Measurements from ENCODE around the gene PDGFB.

Gene PDGFB

DNA sequence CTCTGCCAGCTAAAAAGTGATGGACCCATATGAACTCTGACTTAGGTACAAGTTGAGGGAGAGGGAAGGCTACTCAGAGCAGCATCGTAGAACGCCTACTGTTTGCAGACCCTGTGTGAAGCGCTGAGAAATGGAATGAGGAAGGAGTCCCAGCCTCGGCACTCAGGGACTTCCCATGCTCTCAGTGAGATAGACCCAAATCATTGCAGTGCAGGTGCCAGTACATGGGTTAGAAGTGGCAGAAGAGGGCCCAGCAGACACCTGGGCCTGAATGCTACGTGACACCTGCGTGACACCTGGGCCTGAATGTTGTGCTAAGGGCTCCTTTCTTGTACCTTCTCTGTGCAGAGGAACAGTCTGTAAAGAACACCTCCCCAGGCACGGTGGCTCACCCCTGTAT is 2.6 kb upstream of the PDGFB start:
- DNase-seq (ENCODE audit: low read depth in 1 of 2, low spot score in 1 of 2) = no peak
- TF ChIP-seq SPI1 (IDR thresholded peaks at IDR 0.05; ENCODE audit: borderline replicate concordance, low read depth) (no peak), POLR2AphosphoS5 (IDR thresholded peaks at IDR 0.05; ENCODE audit: low read depth) (no peak), GABPA (IDR thresholded peaks at IDR 0.05; ENCODE audit: low read depth) (no peak)
- TF ChIP-seq, protein P1, sequence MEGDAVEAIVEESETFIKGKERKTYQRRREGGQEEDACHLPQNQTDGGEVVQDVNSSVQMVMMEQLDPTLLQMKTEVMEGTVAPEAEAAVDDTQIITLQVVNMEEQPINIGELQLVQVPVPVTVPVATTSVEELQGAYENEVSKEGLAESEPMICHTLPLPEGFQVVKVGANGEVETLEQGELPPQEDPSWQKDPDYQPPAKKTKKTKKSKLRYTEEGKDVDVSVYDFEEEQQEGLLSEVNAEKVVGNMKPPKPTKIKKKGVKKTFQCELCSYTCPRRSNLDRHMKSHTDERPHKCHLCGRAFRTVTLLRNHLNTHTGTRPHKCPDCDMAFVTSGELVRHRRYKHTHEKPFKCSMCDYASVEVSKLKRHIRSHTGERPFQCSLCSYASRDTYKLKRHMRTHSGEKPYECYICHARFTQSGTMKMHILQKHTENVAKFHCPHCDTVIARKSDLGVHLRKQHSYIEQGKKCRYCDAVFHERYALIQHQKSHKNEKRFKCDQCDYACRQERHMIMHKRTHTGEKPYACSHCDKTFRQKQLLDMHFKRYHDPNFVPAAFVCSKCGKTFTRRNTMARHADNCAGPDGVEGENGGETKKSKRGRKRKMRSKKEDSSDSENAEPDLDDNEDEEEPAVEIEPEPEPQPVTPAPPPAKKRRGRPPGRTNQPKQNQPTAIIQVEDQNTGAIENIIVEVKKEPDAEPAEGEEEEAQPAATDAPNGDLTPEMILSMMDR (IDR thresholded peaks at IDR 0.05; ENCODE audit: insufficient read depth, low read length) = no peak
- TF ChIP-seq, protein P2, sequence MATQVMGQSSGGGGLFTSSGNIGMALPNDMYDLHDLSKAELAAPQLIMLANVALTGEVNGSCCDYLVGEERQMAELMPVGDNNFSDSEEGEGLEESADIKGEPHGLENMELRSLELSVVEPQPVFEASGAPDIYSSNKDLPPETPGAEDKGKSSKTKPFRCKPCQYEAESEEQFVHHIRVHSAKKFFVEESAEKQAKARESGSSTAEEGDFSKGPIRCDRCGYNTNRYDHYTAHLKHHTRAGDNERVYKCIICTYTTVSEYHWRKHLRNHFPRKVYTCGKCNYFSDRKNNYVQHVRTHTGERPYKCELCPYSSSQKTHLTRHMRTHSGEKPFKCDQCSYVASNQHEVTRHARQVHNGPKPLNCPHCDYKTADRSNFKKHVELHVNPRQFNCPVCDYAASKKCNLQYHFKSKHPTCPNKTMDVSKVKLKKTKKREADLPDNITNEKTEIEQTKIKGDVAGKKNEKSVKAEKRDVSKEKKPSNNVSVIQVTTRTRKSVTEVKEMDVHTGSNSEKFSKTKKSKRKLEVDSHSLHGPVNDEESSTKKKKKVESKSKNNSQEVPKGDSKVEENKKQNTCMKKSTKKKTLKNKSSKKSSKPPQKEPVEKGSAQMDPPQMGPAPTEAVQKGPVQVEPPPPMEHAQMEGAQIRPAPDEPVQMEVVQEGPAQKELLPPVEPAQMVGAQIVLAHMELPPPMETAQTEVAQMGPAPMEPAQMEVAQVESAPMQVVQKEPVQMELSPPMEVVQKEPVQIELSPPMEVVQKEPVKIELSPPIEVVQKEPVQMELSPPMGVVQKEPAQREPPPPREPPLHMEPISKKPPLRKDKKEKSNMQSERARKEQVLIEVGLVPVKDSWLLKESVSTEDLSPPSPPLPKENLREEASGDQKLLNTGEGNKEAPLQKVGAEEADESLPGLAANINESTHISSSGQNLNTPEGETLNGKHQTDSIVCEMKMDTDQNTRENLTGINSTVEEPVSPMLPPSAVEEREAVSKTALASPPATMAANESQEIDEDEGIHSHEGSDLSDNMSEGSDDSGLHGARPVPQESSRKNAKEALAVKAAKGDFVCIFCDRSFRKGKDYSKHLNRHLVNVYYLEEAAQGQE (IDR thresholded peaks at IDR 0.05; ENCODE audit: insufficient replicate concordance, low read depth) = no peak
- no peak overlapping the region for H3K4me3 ChIP-seq (replicated peaks; ENCODE audit: insufficient read depth, low read length)
- H3K27me3 ChIP-seq (ENCODE audit: insufficient read depth, poor library complexity, severe bottlenecking) = peaks cover 52% of the 10 kb centered on the region
- H3K27ac ChIP-seq (replicated peaks) = no peak overlapping the region

DNA sequence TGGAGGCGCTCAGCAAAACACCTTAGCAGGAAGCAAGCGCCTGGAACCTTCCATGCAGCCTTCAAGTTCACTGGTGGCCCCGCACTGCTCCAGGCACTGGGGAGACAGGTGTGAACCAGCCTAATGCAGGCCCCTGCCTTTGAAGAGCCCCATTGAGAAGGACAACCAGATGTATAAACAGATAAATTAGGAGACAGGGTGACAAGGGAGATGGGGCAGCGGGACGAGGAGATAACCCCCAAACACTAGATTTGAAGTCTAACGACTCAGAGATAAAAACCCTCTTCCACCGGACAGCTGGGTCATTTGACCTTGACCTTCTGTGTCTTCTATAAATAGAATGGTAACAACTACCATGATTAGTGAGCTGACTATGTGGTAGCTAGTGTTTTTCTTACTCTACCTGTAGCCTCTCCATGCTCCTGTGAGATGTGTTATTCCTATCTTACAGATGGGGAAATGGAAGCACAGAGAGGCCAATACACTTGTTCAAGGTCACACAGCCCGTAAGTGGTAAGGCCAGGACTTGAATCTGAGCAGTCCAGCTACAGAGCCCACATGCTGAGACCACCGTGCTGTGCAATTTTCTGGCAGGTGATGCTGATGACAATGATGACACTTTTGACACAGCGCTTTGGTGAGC is 2.0 kb upstream of the PDGFB start:
- no peak overlapping the region for H3K4me3 ChIP-seq (replicated peaks; ENCODE audit: insufficient read depth, low read length)
- peaks cover 48% of the 10 kb centered on the region for H3K27me3 ChIP-seq (ENCODE audit: insufficient read depth, poor library complexity, severe bottlenecking)
- TF ChIP-seq, protein P1 (IDR thresholded peaks at IDR 0.05; ENCODE audit: insufficient read depth, low read length) = no peak
- TF ChIP-seq, protein P2 (IDR thresholded peaks at IDR 0.05; ENCODE audit: insufficient replicate concordance, low read depth) = no peak
- no peak for TF ChIP-seq SPI1 (IDR thresholded peaks at IDR 0.05; ENCODE audit: borderline replicate concordance, low read depth)
- no peak for TF ChIP-seq POLR2AphosphoS5 (IDR thresholded peaks at IDR 0.05; ENCODE audit: low read depth)
- TF ChIP-seq GABPA (IDR thresholded peaks at IDR 0.05; ENCODE audit: low read depth) = no peak
- no peak overlapping the region for H3K27ac ChIP-seq (replicated peaks)
- DNase-seq (ENCODE audit: low read depth in 1 of 2, low spot score in 1 of 2) = no peak

DNA sequence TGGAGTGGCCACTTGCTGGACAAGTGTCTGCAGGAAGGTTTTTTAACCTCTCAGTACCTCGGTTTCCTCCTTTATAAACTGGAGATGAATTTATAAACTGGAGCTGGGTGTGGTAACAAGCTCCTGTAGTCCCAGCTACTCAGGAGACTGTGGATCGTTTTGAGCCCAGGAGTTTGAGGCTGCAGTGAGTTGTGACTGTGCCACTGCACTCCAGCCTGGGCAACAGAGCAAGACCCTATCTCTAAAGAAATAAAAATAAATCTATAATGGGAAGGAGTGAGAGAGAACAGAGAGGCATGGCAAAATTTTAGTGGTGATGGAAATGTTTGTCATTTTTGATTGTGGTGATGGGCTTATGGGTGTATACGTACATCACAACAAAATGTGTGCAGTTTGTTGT is 1.4 kb upstream of the PDGFB start:
- no peak for DNase-seq (ENCODE audit: low read depth in 1 of 2, low spot score in 1 of 2)
- Histone ChIP-seq H3K27ac (replicated peaks) (no peak overlapping the region), H3K4me3 (replicated peaks; ENCODE audit: insufficient read depth, low read length) (no peak overlapping the region), H3K27me3 (ENCODE audit: insufficient read depth, poor library complexity, severe bottlenecking) (peaks cover 48% of the 10 kb centered on the region)
- TF ChIP-seq POLR2AphosphoS5 (IDR thresholded peaks at IDR 0.05; ENCODE audit: low read depth) (no peak), GABPA (IDR thresholded peaks at IDR 0.05; ENCODE audit: low read depth) (no peak), SPI1 (IDR thresholded peaks at IDR 0.05; ENCODE audit: borderline replicate concordance, low read depth) (no peak)
- TF ChIP-seq, protein P1 (IDR thresholded peaks at IDR 0.05; ENCODE audit: insufficient read depth, low read length) = no peak
- TF ChIP-seq, protein P2 (IDR thresholded peaks at IDR 0.05; ENCODE audit: insufficient replicate concordance, low read depth) = no peak

Measured in HL-60 (cell line).